Measurements from ENCODE around the gene FBXO21. TPM values are rescaled to one million over a fixed set of nuclear protein-coding genes. Genes with fewer than 3 reads are reported as not detected.

The FBXO21 gene
- total and polyA plus RNA-seq, 9 donors, result 47.8 to 287 (median 116) TPM

DNA sequence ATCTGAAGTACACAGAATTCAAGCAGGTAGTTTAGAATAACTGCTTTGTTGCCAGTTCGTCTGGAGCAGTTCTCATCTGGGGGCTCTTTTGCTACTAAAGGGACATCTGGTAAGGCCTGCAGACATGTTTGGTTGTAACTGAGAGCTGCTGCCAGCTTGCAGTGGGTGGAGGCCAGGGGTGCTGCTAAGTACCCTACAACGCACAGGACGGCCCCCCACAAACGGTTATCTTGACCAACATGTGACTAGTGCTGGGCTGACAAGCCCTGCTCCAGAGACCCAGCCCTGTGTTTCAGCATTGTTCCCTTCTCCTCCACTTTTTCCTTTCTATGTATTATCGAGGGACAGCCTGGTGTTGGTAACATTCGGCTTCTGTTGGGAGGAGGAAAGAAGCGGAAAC lies 40.8 kb downstream of the FBXO21 start:
- intact Hi-C loops (cut with DNase I), result loop anchor here in 1 of 4 donors (10.0 kb wide), 1 partner anchor 115 kb away; no protein-coding TSS in a partner anchor
- Histone ChIP-seq H3K9me3 (no peaks in the 10 kb centered on the region), H3K4me3 (no peak overlapping the region), H3K36me3 (no peaks in the 10 kb centered on the region), H3K4me1 (ENCODE audit: insufficient read depth) (no peaks in the 10 kb centered on the region), H3K27me3 (no peaks in the 10 kb centered on the region), H3K27ac (no peak overlapping the region)
- no peak for DNase-seq
- TF ChIP-seq EP300 (IDR thresholded peaks at IDR 0.05) (no peak), CTCF (IDR thresholded peaks at IDR 0.05) (no peak), POLR2A (IDR thresholded peaks at IDR 0.05) (no peak)
- WGBS, 3 donors, result 76 to 87% (median 76%) methylated on average over 7 of the region's 7 CpGs

DNA sequence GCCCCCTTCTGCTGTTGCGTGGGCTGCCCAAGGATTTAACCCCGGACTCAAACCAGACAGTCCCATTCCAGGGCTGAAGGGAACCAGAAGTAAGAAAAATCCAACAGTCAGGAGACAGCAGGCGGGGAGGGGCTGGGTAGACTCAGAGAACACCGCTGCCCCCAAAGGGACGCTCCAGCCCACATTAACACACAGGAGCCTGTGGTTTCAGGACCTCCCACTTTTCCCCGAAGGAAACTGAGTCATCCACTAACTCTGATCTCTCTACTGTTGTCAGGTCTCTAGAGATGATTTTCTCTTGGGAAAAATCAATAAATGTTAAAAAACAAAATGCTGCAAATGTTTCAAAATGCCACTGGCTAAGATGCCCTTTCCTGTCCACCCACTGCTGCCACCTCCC lies 41.6 kb downstream of the FBXO21 start:
- TF ChIP-seq POLR2A (IDR thresholded peaks at IDR 0.05) (no peak), EP300 (IDR thresholded peaks at IDR 0.05) (no peak), CTCF (IDR thresholded peaks at IDR 0.05) (no peak)
- Histone ChIP-seq H3K27me3 (no peaks in the 10 kb centered on the region), H3K36me3 (no peaks in the 10 kb centered on the region), H3K27ac (no peak overlapping the region), H3K4me1 (ENCODE audit: insufficient read depth) (no peaks in the 10 kb centered on the region), H3K9me3 (no peaks in the 10 kb centered on the region), H3K4me3 (no peak overlapping the region)
- no peak for DNase-seq
- intact Hi-C loops (cut with DNase I), result loop anchor here in 1 of 4 donors (10.0 kb wide), 1 partner anchor 114 kb away; no protein-coding TSS in a partner anchor
- 77 to 89% (median 81%) methylated on average over 6 of the region's 6 CpGs for WGBS, 3 donors

DNA sequence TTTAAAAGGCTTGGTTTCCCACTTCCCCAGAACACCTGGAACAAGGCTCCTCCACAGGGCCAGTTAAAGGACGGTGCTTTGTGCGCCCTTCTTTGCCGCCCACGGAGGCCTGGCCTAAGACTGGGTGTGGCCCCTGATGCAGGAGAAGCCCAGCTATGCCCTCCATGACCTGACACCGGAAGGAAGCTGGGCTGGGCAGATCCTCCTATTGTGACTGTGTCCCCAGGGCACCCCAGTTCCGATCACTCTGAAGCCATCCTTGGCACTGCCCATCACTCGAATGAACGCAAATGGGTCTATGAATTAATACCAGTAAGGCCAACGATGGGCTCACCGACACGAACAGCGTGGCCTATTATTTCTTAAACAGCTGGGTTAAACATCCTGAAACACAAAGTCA lies 42.6 kb downstream of the FBXO21 start:
- Histone ChIP-seq H3K4me3 (no peak overlapping the region), H3K27ac (no peak overlapping the region), H3K36me3 (no peaks in the 10 kb centered on the region), H3K9me3 (no peaks in the 10 kb centered on the region), H3K4me1 (ENCODE audit: insufficient read depth) (no peaks in the 10 kb centered on the region), H3K27me3 (no peaks in the 10 kb centered on the region)
- WGBS, 3 donors, result 80 to 88% (median 84%) methylated on average over 12 of the region's 12 CpGs
- TF ChIP-seq EP300 (IDR thresholded peaks at IDR 0.05), result no peak
- no peak for TF ChIP-seq POLR2A (IDR thresholded peaks at IDR 0.05)
- no peak for TF ChIP-seq CTCF (IDR thresholded peaks at IDR 0.05)
- DNase-seq, result no peak
- intact Hi-C loops (cut with DNase I), result loop anchor here in 1 of 4 donors (10.0 kb wide), 1 partner anchor 113 kb away; no protein-coding TSS in a partner anchor

DNA sequence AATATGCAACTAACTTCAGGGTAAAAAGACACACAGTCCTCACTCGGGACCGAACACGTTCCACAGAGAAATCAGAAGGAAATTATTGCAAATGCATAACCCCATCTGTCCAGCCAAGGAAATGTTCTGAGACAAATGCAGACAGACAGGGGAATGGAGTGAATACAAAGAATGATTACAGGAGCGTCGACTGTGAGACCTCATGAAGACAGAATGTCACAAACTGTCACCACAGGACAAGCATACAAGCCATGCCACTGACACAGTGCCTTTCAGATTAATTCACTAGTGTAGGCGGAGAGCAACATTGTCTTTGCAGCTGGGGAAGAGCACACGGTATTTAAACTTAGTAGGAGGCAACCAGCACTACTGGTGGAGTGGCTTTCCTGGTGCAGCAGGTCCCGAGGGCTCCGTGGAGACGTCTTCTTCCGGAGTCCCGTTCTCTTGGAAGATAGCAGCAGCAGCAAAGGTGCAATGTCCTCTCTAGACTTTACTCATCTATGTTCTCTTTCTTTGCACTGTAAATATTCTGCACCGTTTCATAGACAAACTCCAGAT lies 44.6 kb downstream of the FBXO21 start:
- no peak overlapping the region for H3K4me3 ChIP-seq
- 87 to 88% (median 88%) methylated on average over 13 of the region's 13 CpGs for WGBS, 3 donors
- no peak for TF ChIP-seq CTCF (IDR thresholded peaks at IDR 0.05)
- no peak for TF ChIP-seq POLR2A (IDR thresholded peaks at IDR 0.05)
- TF ChIP-seq EP300 (IDR thresholded peaks at IDR 0.05), result no peak
- H3K27ac ChIP-seq, result no peak overlapping the region
- no peaks in the 10 kb centered on the region for H3K36me3 ChIP-seq
- no peaks in the 10 kb centered on the region for H3K9me3 ChIP-seq
- H3K27me3 ChIP-seq, result no peaks in the 10 kb centered on the region
- peaks cover 5% of the 10 kb centered on the region for H3K4me1 ChIP-seq (ENCODE audit: insufficient read depth)
- intact Hi-C loops (cut with DNase I), result loop anchor here in 1 of 4 donors (10.0 kb wide), 1 partner anchor 111 kb away; no protein-coding TSS in a partner anchor
- peak in 1 of 5 donors; percentile 9 for DNase-seq
